HG02870 (cell line): ENCODE data around the gene PIGX.

Experiments
- ATAC-seq: cut with Tn5 transposase; IDR thresholded peaks from one replicate; pipeline ENCODE4 v1.9.1; 2021; ENCODE audit warnings: mild to moderate bottlenecking, moderate library complexity; ENCODE audit not compliant: unreplicated experiment

The PIGX gene

GRCh38 chr3:196754091-196754981 is 42.2 kb downstream of the PIGX start:
- ATAC-seq, result no peak

GRCh38 chr3:196756732-196757131 is 44.6 kb downstream of the PIGX start:
- ATAC-seq, result no peak

GRCh38 chr3:196757876-196758739 is 45.9 kb downstream of the PIGX start:
- ATAC-seq, result no peak

- ATAC-seq, result no peak
These were observed 51.0 kb downstream of the PIGX start for GRCh38 chr3:196763179-196763578.

- ATAC-seq, result no peak
These were observed 53.3 kb downstream of the PIGX start for GRCh38 chr3:196765454-196765853.

DNA sequence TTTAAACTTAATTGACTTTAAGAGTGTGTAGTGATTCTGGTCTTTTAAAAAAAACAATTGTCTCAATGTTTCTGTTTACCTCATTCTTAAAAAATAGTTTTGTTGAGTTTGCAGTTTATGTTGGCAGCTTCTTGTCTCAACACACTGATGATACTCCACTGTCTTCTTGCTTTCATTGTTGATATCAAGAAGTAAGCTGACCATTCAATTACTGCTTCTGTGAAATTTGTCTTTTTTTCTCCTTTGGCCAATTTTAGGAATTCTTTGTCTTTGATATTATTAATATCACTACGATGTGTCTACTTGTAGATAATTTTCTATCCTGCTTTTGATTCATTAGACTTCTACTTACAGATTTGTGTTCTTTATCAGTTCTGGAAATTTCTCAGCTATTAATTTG is 58.9 kb downstream of the PIGX start:
- ATAC-seq, result no peak

- ATAC-seq, result no peak
These were observed 59.9 kb downstream of the PIGX start for GRCh38 chr3:196772102-196772501.

DNA sequence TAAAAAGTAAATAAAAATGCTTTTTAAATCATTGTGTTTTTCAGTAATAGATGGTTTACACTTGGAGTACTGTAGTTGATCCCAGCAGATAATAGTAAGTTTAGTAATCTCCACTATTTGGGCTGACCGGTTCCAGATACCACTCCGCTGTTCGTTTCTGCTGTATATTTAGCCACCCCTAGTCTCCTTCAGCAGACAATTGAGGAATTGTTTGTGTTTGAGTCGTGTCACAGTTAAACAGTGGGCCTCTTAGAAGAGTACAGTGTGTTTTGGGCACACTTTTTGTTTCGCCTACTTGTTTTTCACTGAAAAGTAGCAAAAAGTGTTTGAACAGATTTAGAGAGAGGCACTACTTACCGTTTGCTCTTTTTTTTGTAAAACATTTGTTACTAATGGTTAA is 60.7 kb downstream of the PIGX start:
- ATAC-seq, result no peak

DNA sequence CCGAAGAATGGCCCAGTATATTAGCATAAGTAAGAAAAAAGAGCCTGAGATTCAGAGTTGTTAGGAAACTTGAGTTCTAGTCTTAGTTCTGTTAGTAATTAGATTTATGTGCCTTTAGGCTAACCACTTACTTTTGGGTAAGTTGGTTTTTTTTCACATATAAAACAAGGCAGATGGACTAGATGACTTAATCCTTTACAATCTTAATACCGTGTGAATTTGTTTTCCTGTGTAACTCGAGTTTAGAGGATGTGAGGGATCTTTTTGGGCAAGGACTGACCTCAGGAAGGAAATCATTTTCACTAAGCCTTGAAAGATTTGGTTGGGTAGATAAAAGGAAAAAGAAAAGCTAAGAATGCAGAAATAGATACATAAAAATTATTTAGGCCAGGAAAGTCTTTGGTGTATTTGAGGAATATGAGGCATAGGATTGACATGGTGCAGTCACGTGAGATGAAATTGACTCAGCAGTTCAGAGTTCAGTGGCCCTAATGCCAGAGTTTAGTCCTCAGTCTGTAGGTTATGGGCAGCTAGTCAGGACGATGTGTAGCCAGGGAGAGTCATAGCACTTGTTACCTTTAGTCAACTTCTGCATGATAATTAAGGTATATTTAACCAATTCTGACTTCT is 62.1 kb downstream of the PIGX start:
- ATAC-seq, result no peak

- ATAC-seq, result no peak
These were observed 62.8 kb downstream of the PIGX start for GRCh38 chr3:196774848-196775422.

GRCh38 chr3:196775938-196776337 is 63.8 kb downstream of the PIGX start:
- no peak for ATAC-seq

DNA sequence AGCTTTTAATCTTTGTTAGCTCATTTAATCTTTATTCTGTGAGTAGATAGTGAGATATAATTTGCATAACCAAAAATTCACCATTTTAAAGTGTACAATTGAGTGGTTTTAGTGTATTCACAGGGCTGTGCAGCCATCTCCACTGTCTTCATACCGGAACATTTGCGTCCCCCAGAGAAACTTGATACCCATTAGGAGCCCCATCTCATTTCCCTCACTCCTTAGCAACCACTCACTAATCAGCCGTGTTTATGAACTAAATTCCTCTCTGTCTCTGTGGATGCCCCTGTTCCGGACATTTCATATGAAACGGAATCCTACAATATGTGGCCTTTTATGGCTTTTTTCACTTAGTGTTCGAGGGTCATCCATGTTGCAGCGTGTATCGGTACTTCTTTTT is 65.7 kb downstream of the PIGX start:
- no peak for ATAC-seq

GRCh38 chr3:196778755-196779154 is 66.6 kb downstream of the PIGX start:
- no peak for ATAC-seq

GRCh38 chr3:196782511-196782910 is 70.3 kb downstream of the PIGX start:
- ATAC-seq, result no peak
